ENCODE results near the gene THSD4. TPM values are rescaled to one million over a fixed set of nuclear protein-coding genes. Genes with fewer than 3 reads are reported as not detected.
"Not testable (repeated sequence)": the region's sequence is repeated elsewhere in the genome, so short reads cannot be mapped to it uniquely, and the experiment has no call there.

Gene THSD4
- total RNA-seq, 1 experiment from 2014 or later: 29.0 TPM

DNA sequence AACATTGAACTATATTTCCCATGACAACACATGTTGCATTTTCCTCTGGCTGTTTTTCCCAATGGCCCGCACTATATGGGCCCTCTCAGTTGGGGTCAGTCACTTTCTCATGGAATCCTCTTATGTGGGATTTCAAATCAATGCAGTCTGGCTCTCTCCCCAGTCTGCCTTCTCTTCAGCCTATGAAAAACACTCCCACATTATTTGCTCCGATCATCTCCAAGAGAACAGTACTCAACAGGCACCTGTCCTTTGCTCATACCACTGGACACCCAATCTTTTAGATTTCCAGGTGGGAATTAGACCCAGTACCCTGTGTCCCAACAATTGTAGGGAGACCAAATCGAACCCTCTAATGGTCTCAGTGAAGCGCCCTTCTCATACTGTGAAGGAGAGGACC, 251.3 kb downstream of the THSD4 start:
- no peaks in the 10 kb centered on the region for H3K9me2 ChIP-seq (replicated peaks; ENCODE audit: low read length)
- no peak overlapping the region for H3K4me3 ChIP-seq (ENCODE audit: low read length)
- no TSS peak for BruUV-seq (replicated peaks)
- intact Hi-C loops (cut with micrococcal nuclease): no loop called here
- no peaks in the 10 kb centered on the region for H3K4me1 ChIP-seq (ENCODE audit: insufficient read depth, low read length)
- no peaks in the 10 kb centered on the region for H3F3A ChIP-seq (ENCODE audit: low read length, unreplicated experiment)
- TF ChIP-seq EZH2 (IDR thresholded peaks at IDR 0.05; ENCODE audit: low read length, unreplicated experiment) (no peak), EZH2phosphoT487 (IDR thresholded peaks at IDR 0.05; ENCODE audit: borderline replicate concordance, low read length) (no peak)
- TF ChIP-seq, protein P1, sequence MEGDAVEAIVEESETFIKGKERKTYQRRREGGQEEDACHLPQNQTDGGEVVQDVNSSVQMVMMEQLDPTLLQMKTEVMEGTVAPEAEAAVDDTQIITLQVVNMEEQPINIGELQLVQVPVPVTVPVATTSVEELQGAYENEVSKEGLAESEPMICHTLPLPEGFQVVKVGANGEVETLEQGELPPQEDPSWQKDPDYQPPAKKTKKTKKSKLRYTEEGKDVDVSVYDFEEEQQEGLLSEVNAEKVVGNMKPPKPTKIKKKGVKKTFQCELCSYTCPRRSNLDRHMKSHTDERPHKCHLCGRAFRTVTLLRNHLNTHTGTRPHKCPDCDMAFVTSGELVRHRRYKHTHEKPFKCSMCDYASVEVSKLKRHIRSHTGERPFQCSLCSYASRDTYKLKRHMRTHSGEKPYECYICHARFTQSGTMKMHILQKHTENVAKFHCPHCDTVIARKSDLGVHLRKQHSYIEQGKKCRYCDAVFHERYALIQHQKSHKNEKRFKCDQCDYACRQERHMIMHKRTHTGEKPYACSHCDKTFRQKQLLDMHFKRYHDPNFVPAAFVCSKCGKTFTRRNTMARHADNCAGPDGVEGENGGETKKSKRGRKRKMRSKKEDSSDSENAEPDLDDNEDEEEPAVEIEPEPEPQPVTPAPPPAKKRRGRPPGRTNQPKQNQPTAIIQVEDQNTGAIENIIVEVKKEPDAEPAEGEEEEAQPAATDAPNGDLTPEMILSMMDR (conservative IDR thresholded peaks at IDR 0.05; ENCODE audit: low read depth, low read length): no peak
- no peaks in the 10 kb centered on the region for H3K36me3 ChIP-seq (ENCODE audit: low read depth, low read length)
- H4K20me1 ChIP-seq (ENCODE audit: low read length): no peaks in the 10 kb centered on the region
- H3K79me2 ChIP-seq (ENCODE audit: low read length): no peaks in the 10 kb centered on the region
- H3K27me3 ChIP-seq (ENCODE audit: low read length): no peaks in the 10 kb centered on the region
- DNase-seq (no peak), ATAC-seq (no peak)
- no peak overlapping the region for H3K27ac ChIP-seq (ENCODE audit: low read length)
- H3K4me2 ChIP-seq (ENCODE audit: low read length): no peak overlapping the region
- no peak overlapping the region for H3K9ac ChIP-seq (ENCODE audit: low read length)
- POLR2A ChIA-PET (ENCODE audit: unreplicated experiment): no interaction called here
- CTCF ChIA-PET: no interaction called here
- no peak overlapping the region for H2AFZ ChIP-seq (ENCODE audit: low read length)
- no peaks in the 10 kb centered on the region for H3K9me3 ChIP-seq (ENCODE audit: low read length)

DNA sequence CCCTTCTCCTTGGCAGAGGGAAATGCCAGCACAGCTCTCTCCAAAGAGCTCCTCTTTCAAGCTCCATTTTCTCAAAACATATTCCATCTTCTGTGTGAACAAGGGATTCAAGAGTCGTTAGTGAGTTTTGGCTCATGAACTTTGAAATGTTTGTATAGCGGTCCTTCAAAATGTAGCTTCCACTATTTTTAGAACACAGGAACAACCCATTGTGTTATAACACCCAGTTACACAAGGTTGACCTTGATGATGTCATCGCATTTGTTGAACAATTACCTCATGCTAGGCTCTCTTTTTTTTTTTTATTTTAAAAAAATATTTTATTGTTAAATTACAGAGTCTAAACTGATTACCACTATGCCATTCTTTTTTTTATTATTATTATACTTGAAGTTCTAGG, 251.7 kb downstream of the THSD4 start:
- H3K27me3 ChIP-seq (ENCODE audit: low read length): no peaks in the 10 kb centered on the region
- no peaks in the 10 kb centered on the region for H3K36me3 ChIP-seq (ENCODE audit: low read depth, low read length)
- no peaks in the 10 kb centered on the region for H3K9me2 ChIP-seq (replicated peaks; ENCODE audit: low read length)
- H2AFZ ChIP-seq (ENCODE audit: low read length): no peak overlapping the region
- intact Hi-C loops (cut with micrococcal nuclease): no loop called here
- H4K20me1 ChIP-seq (ENCODE audit: low read length): no peaks in the 10 kb centered on the region
- CTCF ChIA-PET: no interaction called here
- TF ChIP-seq, protein P1 (conservative IDR thresholded peaks at IDR 0.05; ENCODE audit: low read depth, low read length): no peak
- no peak for TF ChIP-seq EZH2 (IDR thresholded peaks at IDR 0.05; ENCODE audit: low read length, unreplicated experiment)
- no peak for TF ChIP-seq EZH2phosphoT487 (IDR thresholded peaks at IDR 0.05; ENCODE audit: borderline replicate concordance, low read length)
- no peak overlapping the region for H3K27ac ChIP-seq (ENCODE audit: low read length)
- H3K9ac ChIP-seq (ENCODE audit: low read length): no peak overlapping the region
- H3K4me3 ChIP-seq (ENCODE audit: low read length): no peak overlapping the region
- no peak for ATAC-seq
- DNase-seq: no peak
- no peaks in the 10 kb centered on the region for H3K79me2 ChIP-seq (ENCODE audit: low read length)
- no peaks in the 10 kb centered on the region for H3K9me3 ChIP-seq (ENCODE audit: low read length)
- H3K4me1 ChIP-seq (ENCODE audit: insufficient read depth, low read length): no peaks in the 10 kb centered on the region
- no peaks in the 10 kb centered on the region for H3F3A ChIP-seq (ENCODE audit: low read length, unreplicated experiment)
- BruUV-seq (replicated peaks): no TSS peak
- no peak overlapping the region for H3K4me2 ChIP-seq (ENCODE audit: low read length)
- POLR2A ChIA-PET (ENCODE audit: unreplicated experiment): interaction anchor here (0.6 kb wide), 1 partner anchor 29 kb away, joined by 6 read pairs; no protein-coding TSS in a partner anchor

DNA sequence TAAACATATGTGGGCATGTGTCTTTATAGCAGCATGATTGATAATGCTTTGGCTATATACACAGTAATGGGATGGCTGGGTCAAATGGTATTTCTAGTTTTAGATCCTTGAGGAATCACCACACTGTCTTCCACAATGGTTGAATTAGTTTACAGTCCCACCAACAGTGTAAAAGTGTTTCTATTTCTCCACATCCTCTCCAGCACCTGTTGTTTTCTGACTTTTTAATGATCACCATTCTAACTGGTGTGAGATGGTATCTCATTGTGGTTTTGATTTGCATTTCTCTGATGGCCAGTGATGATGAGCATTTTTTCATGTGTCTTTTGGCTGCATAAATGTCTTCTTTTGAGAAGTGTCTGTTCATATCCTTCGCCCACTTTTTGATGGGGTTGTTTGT, 252.5 kb downstream of the THSD4 start:
- DNase-seq; H3F3A ChIP-seq (ENCODE audit: low read length, unreplicated experiment); H3K4me2 ChIP-seq (ENCODE audit: low read length); POLR2A ChIA-PET (ENCODE audit: unreplicated experiment); H3K79me2 ChIP-seq (ENCODE audit: low read length); CTCF ChIA-PET; H3K27me3 ChIP-seq (ENCODE audit: low read length); intact Hi-C loops (cut with micrococcal nuclease); H3K9ac ChIP-seq (ENCODE audit: low read length); H3K9me2 ChIP-seq (replicated peaks; ENCODE audit: low read length); H3K27ac ChIP-seq (ENCODE audit: low read length); H3K36me3 ChIP-seq (ENCODE audit: low read depth, low read length); H2AFZ ChIP-seq (ENCODE audit: low read length); BruUV-seq (replicated peaks); ATAC-seq; H3K4me1 ChIP-seq (ENCODE audit: insufficient read depth, low read length); H4K20me1 ChIP-seq (ENCODE audit: low read length); H3K9me3 ChIP-seq (ENCODE audit: low read length); H3K4me3 ChIP-seq (ENCODE audit: low read length): not testable (repeated sequence)

DNA sequence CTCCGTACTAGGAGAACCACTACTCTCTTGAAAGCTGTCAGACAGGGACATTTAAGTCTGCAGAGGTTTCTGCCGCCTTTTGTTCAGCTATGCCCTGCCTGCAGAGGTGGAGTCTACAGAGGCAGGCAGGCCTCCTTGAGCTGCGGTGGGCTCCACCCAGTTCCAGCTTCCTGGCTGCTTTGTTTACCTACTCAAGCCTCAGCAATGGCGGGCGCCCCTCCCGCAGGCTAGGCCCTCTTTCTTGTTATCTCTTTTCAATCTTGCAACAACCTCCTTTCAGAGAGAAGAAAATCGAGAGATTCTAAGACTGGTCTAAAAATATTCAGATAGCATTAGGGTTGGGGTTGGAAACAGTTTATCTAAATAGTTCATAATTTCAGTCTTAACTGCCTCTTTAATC, 257.5 kb downstream of the THSD4 start:
- H4K20me1 ChIP-seq (ENCODE audit: low read length); H3K4me2 ChIP-seq (ENCODE audit: low read length); DNase-seq; H2AFZ ChIP-seq (ENCODE audit: low read length); H3F3A ChIP-seq (ENCODE audit: low read length, unreplicated experiment); H3K9me3 ChIP-seq (ENCODE audit: low read length); H3K27ac ChIP-seq (ENCODE audit: low read length); CTCF ChIA-PET; H3K9me2 ChIP-seq (replicated peaks; ENCODE audit: low read length); H3K9ac ChIP-seq (ENCODE audit: low read length); H3K27me3 ChIP-seq (ENCODE audit: low read length); intact Hi-C loops (cut with micrococcal nuclease); POLR2A ChIA-PET (ENCODE audit: unreplicated experiment); H3K4me1 ChIP-seq (ENCODE audit: insufficient read depth, low read length); H3K4me3 ChIP-seq (ENCODE audit: low read length); H3K36me3 ChIP-seq (ENCODE audit: low read depth, low read length); ATAC-seq; BruUV-seq (replicated peaks); H3K79me2 ChIP-seq (ENCODE audit: low read length): not testable (repeated sequence)
